Uterus (tissue), 4 donors: ENCODE measurements around the gene SOCS1. TPM values are rescaled to one million over a fixed set of nuclear protein-coding genes. Genes with fewer than 3 reads are reported as not detected.

Experiments
- DNase-seq, 2 donors: peaks; one replicate each; pipeline ENCODE4 v3.0.0-alpha.2; 2019 to 2020
- H3K27ac ChIP-seq, 2 donors: fragments of 200-600 bp; sonication (generic); 1 replicate in 1 of 2; 2 replicates in 1 of 2; pipeline ENCODE4 v1.5.1; 2016 to 2018
- H3K27me3 ChIP-seq, 2 donors: fragments of 200-600 bp; sonication (generic); one replicate each; pipeline ENCODE4 v1.5.1; 2018 to 2019; ENCODE audit warnings: control low read depth in 1 of 2
- H3K36me3 ChIP-seq, 2 donors: fragments of 200-600 bp; sonication (generic); one replicate each; pipeline ENCODE4 v1.5.1; 2019; ENCODE audit warnings: control low read depth in 1 of 2
- H3K4me1 ChIP-seq, 2 donors: fragments of 200-600 bp; sonication (generic); one replicate each; pipeline ENCODE4 v1.5.1; 2018 to 2019; ENCODE audit warnings: control low read depth in 1 of 2
- H3K4me3 ChIP-seq, 2 donors: fragments of 200-600 bp; sonication (generic); 1 replicate in 1 of 2; 2 replicates in 1 of 2; pipeline ENCODE4 v1.5.1; 2018 to 2019; ENCODE audit warnings: mild to moderate bottlenecking in 1 of 2
- H3K9me3 ChIP-seq, 2 donors: fragments of 200-600 bp; sonication (generic); one replicate each; pipeline ENCODE4 v1.5.1; 2019; ENCODE audit warnings: control low read depth in 1 of 2
- POLR2A ChIP-seq, 2 donors: fragments of 450-650 bp; IDR thresholded peaks; one replicate each; pipeline ENCODE4 v1.6.1; 2016; ENCODE audit warnings: antibody characterized with exemption in 2 of 2, mild to moderate bottlenecking in 1 of 2, moderate library complexity in 1 of 2
- intact Hi-C: fragments of 100-400 bp; cut with DNase I; formaldehyde crosslinking; loops from one replicate; pipeline ENCODE4 v1.15.1; 2023; ENCODE audit warnings: low total_unique reads
- total RNA-seq, 4 donors: library from RNA; depleted of rRNA in 3 of 4; stranded (reverse); fragments of >200 nt in 3 of 4; gene quantifications; one replicate each; pipeline versions ENCODE4 v1.1.0 to v1.2.4, GENCODE V29; 2014 to 2023
- TF ChIP-seq, protein P1 (sequence below), 4 experiments: fragments of 200-600 bp in 2 of 4; fragments of 450-650 bp in 2 of 4; sonication (generic) in 2 of 4; IDR thresholded peaks; one replicate each; pipeline ENCODE4 v1.5.1; 2016 to 2019; ENCODE audit warnings: antibody characterized with exemption in 4 of 4, mild to moderate bottlenecking in 2 of 4, moderate library complexity in 1 of 4
- donor health status: DM: yes; HTN: yes; CAD: no.

The SOCS1 gene
- 10 to 100 TPM in 1 of 4 donors, 1 to 10 TPM in 2, not detected in 1; 6.4 to 45.3 (median 7.6) TPM for total RNA-seq

- intact Hi-C loops = loop anchor here (5.0 kb wide), 1 partner anchor 101 kb away; no protein-coding TSS in a partner anchor
- peak within 1 kb of the TSS; percentile 83 to 87 for H3K4me3 ChIP-seq
- H3K36me3 ChIP-seq = no peaks in the 10 kb centered on the region
- no peaks in the 10 kb centered on the region for H3K27me3 ChIP-seq
- no peaks in the 10 kb centered on the region for H3K9me3 ChIP-seq
- DNase-seq = peak; percentile 85 to 91
- peak within 1 kb of the TSS; percentile 93 to 98 for H3K27ac ChIP-seq
- peaks cover 0 to 6% of the 10 kb centered on the region in 2 donors for H3K4me1 ChIP-seq
- TF ChIP-seq, protein P1, sequence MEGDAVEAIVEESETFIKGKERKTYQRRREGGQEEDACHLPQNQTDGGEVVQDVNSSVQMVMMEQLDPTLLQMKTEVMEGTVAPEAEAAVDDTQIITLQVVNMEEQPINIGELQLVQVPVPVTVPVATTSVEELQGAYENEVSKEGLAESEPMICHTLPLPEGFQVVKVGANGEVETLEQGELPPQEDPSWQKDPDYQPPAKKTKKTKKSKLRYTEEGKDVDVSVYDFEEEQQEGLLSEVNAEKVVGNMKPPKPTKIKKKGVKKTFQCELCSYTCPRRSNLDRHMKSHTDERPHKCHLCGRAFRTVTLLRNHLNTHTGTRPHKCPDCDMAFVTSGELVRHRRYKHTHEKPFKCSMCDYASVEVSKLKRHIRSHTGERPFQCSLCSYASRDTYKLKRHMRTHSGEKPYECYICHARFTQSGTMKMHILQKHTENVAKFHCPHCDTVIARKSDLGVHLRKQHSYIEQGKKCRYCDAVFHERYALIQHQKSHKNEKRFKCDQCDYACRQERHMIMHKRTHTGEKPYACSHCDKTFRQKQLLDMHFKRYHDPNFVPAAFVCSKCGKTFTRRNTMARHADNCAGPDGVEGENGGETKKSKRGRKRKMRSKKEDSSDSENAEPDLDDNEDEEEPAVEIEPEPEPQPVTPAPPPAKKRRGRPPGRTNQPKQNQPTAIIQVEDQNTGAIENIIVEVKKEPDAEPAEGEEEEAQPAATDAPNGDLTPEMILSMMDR (IDR thresholded peaks at IDR 0.05) = peak; percentile 63 to 99 (median 94)
- peak; percentile 95 to 99 for TF ChIP-seq POLR2A (IDR thresholded peaks at IDR 0.05)
Observed at GRCh38 chr16:11255737-11256660, at the start of gene SOCS1. TSS of gene SOCS1 (minus strand) at chr16:11256204. CDS start at chr16:11255478, 726 bp downstream.

GRCh38 chr16:11303405-11304138 lies 47.6 kb upstream of the SOCS1 start:
- no peaks in the 10 kb centered on the region for H3K4me1 ChIP-seq
- intact Hi-C loops = no loop called here
- H3K27me3 ChIP-seq = no peaks in the 10 kb centered on the region
- no peak overlapping the region for H3K27ac ChIP-seq
- no peaks in the 10 kb centered on the region for H3K36me3 ChIP-seq
- no peak overlapping the region for H3K4me3 ChIP-seq
- no peaks in the 10 kb centered on the region for H3K9me3 ChIP-seq
- DNase-seq = no peak
- TF ChIP-seq POLR2A (IDR thresholded peaks at IDR 0.05) = no peak
- TF ChIP-seq, protein P1 (IDR thresholded peaks at IDR 0.05) = no peak

- Histone ChIP-seq H3K36me3 (no peaks in the 10 kb centered on the region), H3K4me3 (no peak overlapping the region), H3K9me3 (no peaks in the 10 kb centered on the region), H3K4me1 (peaks cover 0 to 2% of the 10 kb centered on the region in 2 donors), H3K27ac (no peak overlapping the region), H3K27me3 (no peaks in the 10 kb centered on the region)
- no peak for TF ChIP-seq POLR2A (IDR thresholded peaks at IDR 0.05)
- TF ChIP-seq, protein P1 (IDR thresholded peaks at IDR 0.05) = no peak
- intact Hi-C loops = no loop called here
- DNase-seq = no peak
Observed at GRCh38 chr16:11302977-11303376, 47.0 kb upstream of the SOCS1 start.

GRCh38 chr16:11301645-11302501 lies 45.9 kb upstream of the SOCS1 start:
- no peak for DNase-seq
- Histone ChIP-seq H3K9me3 (no peaks in the 10 kb centered on the region), H3K36me3 (no peaks in the 10 kb centered on the region), H3K4me1 (peaks cover 0 to 9% of the 10 kb centered on the region in 2 donors), H3K27me3 (no peaks in the 10 kb centered on the region), H3K27ac (no peak overlapping the region), H3K4me3 (no peak overlapping the region)
- no peak for TF ChIP-seq POLR2A (IDR thresholded peaks at IDR 0.05)
- TF ChIP-seq, protein P1 (IDR thresholded peaks at IDR 0.05) = no peak
- intact Hi-C loops = no loop called here
